Liver (tissue), 9 donors: Measurements from ENCODE around the gene OR2H1. TPM values are rescaled to one million over a fixed set of nuclear protein-coding genes. Genes with fewer than 3 reads are reported as not detected.
A peak's percentile ranks its signal among the peaks of the same experiment; 100 is the strongest.

Experiments used
- DNase-seq: peaks from one replicate; pipeline ENCODE4 v3.0.0-alpha.2; 2017; ENCODE audit warnings: low spot score
- H3K27ac ChIP-seq, 2 donors: one replicate each; pipeline ENCODE4 v1.7.0; 2013; ENCODE audit warnings: inconsistent platforms in 2 of 2, low read length in 2 of 2, control low read depth in 1 of 2, low read depth in 1 of 2, mild to moderate bottlenecking in 1 of 2
- H3K27me3 ChIP-seq, 4 donors: one replicate each; pipeline versions ENCODE4 v1.6.1 to v1.7.0; 2013; ENCODE audit warnings: low read length in 3 of 4, inconsistent platforms in 1 of 4, mild to moderate bottlenecking in 1 of 4, moderate library complexity in 1 of 4; ENCODE audit not compliant: control insufficient read depth in 4 of 4, insufficient read depth in 4 of 4
- H3K36me3 ChIP-seq, 4 donors: one replicate each; pipeline versions ENCODE4 v1.6.1 to v1.7.0; 2013; ENCODE audit warnings: low read length in 3 of 4, mild to moderate bottlenecking in 3 of 4, low read depth in 1 of 4, moderate library complexity in 1 of 4; ENCODE audit not compliant: control insufficient read depth in 4 of 4, insufficient read depth in 3 of 4
- H3K4me1 ChIP-seq, 4 donors: one replicate each; pipeline versions ENCODE4 v1.6.1 to v1.7.0; 2013; ENCODE audit warnings: low read length in 3 of 4, mild to moderate bottlenecking in 3 of 4, moderate library complexity in 1 of 4; ENCODE audit not compliant: control insufficient read depth in 4 of 4, insufficient read depth in 4 of 4
- H3K4me3 ChIP-seq, 3 donors: one replicate each; pipeline versions ENCODE4 v1.6.1 to v1.7.0; 2013; ENCODE audit warnings: low read length in 3 of 3, control low read depth in 1 of 3, low read depth in 1 of 3, mild to moderate bottlenecking in 1 of 3
- H3K9ac ChIP-seq, 2 donors: one replicate each; pipeline ENCODE4 v1.7.0; 2013; ENCODE audit warnings: low read length in 2 of 2, mild to moderate bottlenecking in 2 of 2, moderate library complexity in 2 of 2, control low read depth in 1 of 2, low read depth in 1 of 2
- H3K9me3 ChIP-seq, 4 donors: one replicate each; pipeline versions ENCODE4 v1.6.1 to v1.7.0; 2013; ENCODE audit warnings: low read length in 3 of 4; ENCODE audit not compliant: control insufficient read depth in 4 of 4
- ATF3 ChIP-seq: IDR thresholded peaks from 2 replicates; pipeline ENCODE4 v1.6.1; 2016; ENCODE audit warnings: antibody characterized with exemption
- FOXA1 ChIP-seq: IDR thresholded peaks from 2 replicates; pipeline ENCODE4 v1.6.1; 2016; ENCODE audit warnings: antibody characterized with exemption
- FOXA2 ChIP-seq: IDR thresholded peaks from 2 replicates; pipeline ENCODE4 v1.6.1; 2016; ENCODE audit warnings: antibody characterized with exemption
- JUND ChIP-seq, 2 donors: IDR thresholded peaks; 2 replicates each; pipeline ENCODE4 v1.6.1; 2016; ENCODE audit warnings: antibody characterized with exemption in 2 of 2
- RXRA ChIP-seq, 2 donors: IDR thresholded peaks; 2 replicates each; pipeline ENCODE4 v1.6.1; 2017 to 2018; ENCODE audit warnings: antibody characterized with exemption in 2 of 2, mild to moderate bottlenecking in 1 of 2
- SP1 ChIP-seq: IDR thresholded peaks from 2 replicates; pipeline ENCODE4 v1.6.1; 2018; ENCODE audit warnings: antibody characterized with exemption, mild to moderate bottlenecking
- TAF1 ChIP-seq: conservative IDR thresholded peaks from 2 replicates; pipeline ENCODE4 v1.6.1; 2016; ENCODE audit warnings: antibody characterized with exemption, mild to moderate bottlenecking
- YY1 ChIP-seq: IDR thresholded peaks from 2 replicates; pipeline ENCODE4 v1.6.1; 2016; ENCODE audit warnings: antibody characterized with exemption, mild to moderate bottlenecking
- ZBTB33 ChIP-seq: IDR thresholded peaks from 2 replicates; pipeline ENCODE4 v1.6.1; 2016; ENCODE audit warnings: antibody characterized with exemption
- WGBS: extraction: QIAGEN DNeasy Blood & Tissue Kit; methylation state at CpG from one replicate; pipeline ENCODE4 v1.1.7; 2013; 5-methylcytosine and 5-hydroxymethylcytosine counted together
- polyA plus RNA-seq, 2 donors: library from polyadenylated mRNA; stranded (reverse) in 1 of 2; unstranded in 1 of 2; fragments of 200-250 nt in 1 of 2; fragments of >200 nt in 1 of 2; fragmentation: Nextera tagmentation in 1 of 2; extraction: Ambion mirVana in 1 of 2; gene quantifications; one replicate each; pipeline versions ENCODE4 v1.2.1 to v1.2.3, GENCODE V29; 2013 to 2015
- total RNA-seq, 2 donors: library from RNA; depleted of rRNA; stranded (reverse); fragments of >200 nt; gene quantifications; one replicate each; pipeline ENCODE4 v1.2.3, GENCODE V29; 2014
- TF ChIP-seq, protein P1 (sequence below): fragments of 150-350 bp; IDR thresholded peaks from 2 replicates; pipeline ENCODE4 v1.5.1; 2017; ENCODE audit warnings: improper control_type of control experiment, low read depth, low read length; ENCODE audit not compliant: missing input control
- TF ChIP-seq, protein P2 (sequence below): IDR thresholded peaks from 2 replicates; pipeline ENCODE4 v1.6.1; 2016; ENCODE audit warnings: antibody characterized with exemption, mild to moderate bottlenecking
- TF ChIP-seq, protein P3 (sequence below): IDR thresholded peaks from 2 replicates; pipeline ENCODE4 v1.6.1; 2016; ENCODE audit warnings: antibody characterized with exemption
- donor health status: healthy.
- donor health status: healthy.
- donor health status: healthy.
- donor health status: healthy.
- donor health status: healthy.

Gene OR2H1
- total and polyA plus RNA-seq, 4 donors: not detected

GRCh38 chr6:29499704-29500103 is 42.7 kb downstream of the OR2H1 start:
- no peak overlapping the region for H3K4me3 ChIP-seq
- no peaks in the 10 kb centered on the region for H3K27me3 ChIP-seq
- H3K4me1 ChIP-seq: no peaks in the 10 kb centered on the region
- 85% methylated on average over 5 of the region's 5 CpGs for WGBS
- H3K36me3 ChIP-seq: peaks cover 0 to 1% (median 0%) of the 10 kb centered on the region in 4 donors
- H3K9ac ChIP-seq: no peak overlapping the region
- no peaks in the 10 kb centered on the region for H3K9me3 ChIP-seq
- H3K27ac ChIP-seq: no peak overlapping the region
- TF ChIP-seq FOXA2 (no peak), TAF1 (no peak), FOXA1 (no peak), RXRA (IDR thresholded peaks at IDR 0.05) (no peak), YY1 (no peak), ZBTB33 (no peak), JUND (IDR thresholded peaks at IDR 0.05) (no peak), SP1 (no peak)
- TF ChIP-seq, protein P1, sequence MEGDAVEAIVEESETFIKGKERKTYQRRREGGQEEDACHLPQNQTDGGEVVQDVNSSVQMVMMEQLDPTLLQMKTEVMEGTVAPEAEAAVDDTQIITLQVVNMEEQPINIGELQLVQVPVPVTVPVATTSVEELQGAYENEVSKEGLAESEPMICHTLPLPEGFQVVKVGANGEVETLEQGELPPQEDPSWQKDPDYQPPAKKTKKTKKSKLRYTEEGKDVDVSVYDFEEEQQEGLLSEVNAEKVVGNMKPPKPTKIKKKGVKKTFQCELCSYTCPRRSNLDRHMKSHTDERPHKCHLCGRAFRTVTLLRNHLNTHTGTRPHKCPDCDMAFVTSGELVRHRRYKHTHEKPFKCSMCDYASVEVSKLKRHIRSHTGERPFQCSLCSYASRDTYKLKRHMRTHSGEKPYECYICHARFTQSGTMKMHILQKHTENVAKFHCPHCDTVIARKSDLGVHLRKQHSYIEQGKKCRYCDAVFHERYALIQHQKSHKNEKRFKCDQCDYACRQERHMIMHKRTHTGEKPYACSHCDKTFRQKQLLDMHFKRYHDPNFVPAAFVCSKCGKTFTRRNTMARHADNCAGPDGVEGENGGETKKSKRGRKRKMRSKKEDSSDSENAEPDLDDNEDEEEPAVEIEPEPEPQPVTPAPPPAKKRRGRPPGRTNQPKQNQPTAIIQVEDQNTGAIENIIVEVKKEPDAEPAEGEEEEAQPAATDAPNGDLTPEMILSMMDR: no peak
- TF ChIP-seq, protein P2, sequence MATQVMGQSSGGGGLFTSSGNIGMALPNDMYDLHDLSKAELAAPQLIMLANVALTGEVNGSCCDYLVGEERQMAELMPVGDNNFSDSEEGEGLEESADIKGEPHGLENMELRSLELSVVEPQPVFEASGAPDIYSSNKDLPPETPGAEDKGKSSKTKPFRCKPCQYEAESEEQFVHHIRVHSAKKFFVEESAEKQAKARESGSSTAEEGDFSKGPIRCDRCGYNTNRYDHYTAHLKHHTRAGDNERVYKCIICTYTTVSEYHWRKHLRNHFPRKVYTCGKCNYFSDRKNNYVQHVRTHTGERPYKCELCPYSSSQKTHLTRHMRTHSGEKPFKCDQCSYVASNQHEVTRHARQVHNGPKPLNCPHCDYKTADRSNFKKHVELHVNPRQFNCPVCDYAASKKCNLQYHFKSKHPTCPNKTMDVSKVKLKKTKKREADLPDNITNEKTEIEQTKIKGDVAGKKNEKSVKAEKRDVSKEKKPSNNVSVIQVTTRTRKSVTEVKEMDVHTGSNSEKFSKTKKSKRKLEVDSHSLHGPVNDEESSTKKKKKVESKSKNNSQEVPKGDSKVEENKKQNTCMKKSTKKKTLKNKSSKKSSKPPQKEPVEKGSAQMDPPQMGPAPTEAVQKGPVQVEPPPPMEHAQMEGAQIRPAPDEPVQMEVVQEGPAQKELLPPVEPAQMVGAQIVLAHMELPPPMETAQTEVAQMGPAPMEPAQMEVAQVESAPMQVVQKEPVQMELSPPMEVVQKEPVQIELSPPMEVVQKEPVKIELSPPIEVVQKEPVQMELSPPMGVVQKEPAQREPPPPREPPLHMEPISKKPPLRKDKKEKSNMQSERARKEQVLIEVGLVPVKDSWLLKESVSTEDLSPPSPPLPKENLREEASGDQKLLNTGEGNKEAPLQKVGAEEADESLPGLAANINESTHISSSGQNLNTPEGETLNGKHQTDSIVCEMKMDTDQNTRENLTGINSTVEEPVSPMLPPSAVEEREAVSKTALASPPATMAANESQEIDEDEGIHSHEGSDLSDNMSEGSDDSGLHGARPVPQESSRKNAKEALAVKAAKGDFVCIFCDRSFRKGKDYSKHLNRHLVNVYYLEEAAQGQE: no peak
- TF ChIP-seq, protein P3, sequence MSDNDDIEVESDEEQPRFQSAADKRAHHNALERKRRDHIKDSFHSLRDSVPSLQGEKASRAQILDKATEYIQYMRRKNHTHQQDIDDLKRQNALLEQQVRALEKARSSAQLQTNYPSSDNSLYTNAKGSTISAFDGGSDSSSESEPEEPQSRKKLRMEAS: no peak
- DNase-seq: peak; percentile 25

- H3K27ac ChIP-seq: no peak overlapping the region
- H3K36me3 ChIP-seq: peaks cover 0 to 1% (median 0%) of the 10 kb centered on the region in 4 donors
- no peak overlapping the region for H3K9ac ChIP-seq
- H3K4me3 ChIP-seq: no peak overlapping the region
- no peaks in the 10 kb centered on the region for H3K4me1 ChIP-seq
- TF ChIP-seq ATF3: no peak
- TF ChIP-seq, protein P3: no peak
- 91% methylated on average over 8 of the region's 8 CpGs for WGBS
- peak; percentile 22 for DNase-seq
- no peaks in the 10 kb centered on the region for H3K9me3 ChIP-seq
- no peaks in the 10 kb centered on the region for H3K27me3 ChIP-seq
Observed at GRCh38 chr6:29500594-29500993, 43.6 kb downstream of the OR2H1 start.
